Kidney (tissue), 14 donors: Measurements from ENCODE around the gene RAB43. TPM values are rescaled to one million over a fixed set of nuclear protein-coding genes. Genes with fewer than 3 reads are reported as not detected.
A peak's percentile ranks its signal among the peaks of the same experiment; 100 is the strongest.

Experiments
- DNase-seq, 5 donors: peaks; one replicate each; pipeline ENCODE4 v3.0.0-alpha.2; 2013 to 2020
- FAIRE-seq: peaks from 2 replicates; lab custom pipeline; 2012; peaks lifted over from hg19 to GRCh38; lab: Jason Lieb, UNC
- H3K27ac ChIP-seq, 2 donors: one replicate each; pipeline ENCODE4 v1.7.0; 2013; ENCODE audit warnings: low read depth in 2 of 2, low read length in 2 of 2, inconsistent platforms in 1 of 2
- H3K27me3 ChIP-seq: one replicate; pipeline ENCODE4 v1.7.1; 2013; ENCODE audit warnings: low read length, inconsistent platforms; ENCODE audit not compliant: control insufficient read depth, insufficient read depth
- H3K36me3 ChIP-seq, 3 donors: one replicate each; pipeline versions ENCODE4 v1.7.0 to v1.7.1; 2013; ENCODE audit warnings: low read length in 3 of 3, control low read depth in 1 of 3, inconsistent platforms in 1 of 3; ENCODE audit not compliant: insufficient read depth in 3 of 3, control insufficient read depth in 2 of 3
- H3K4me1 ChIP-seq, 3 donors: one replicate each; pipeline versions ENCODE4 v1.7.0 to v1.7.1; 2013; ENCODE audit warnings: low read length in 3 of 3, inconsistent platforms in 1 of 3, low read depth in 1 of 3; ENCODE audit not compliant: control insufficient read depth in 2 of 3, insufficient read depth in 2 of 3
- H3K4me3 ChIP-seq, 3 donors: one replicate each; pipeline versions ENCODE4 v1.7.0 to v1.8.1; 2013; ENCODE audit warnings: low read length in 3 of 3, control low read depth in 1 of 3, inconsistent platforms in 1 of 3
- H3K9ac ChIP-seq, 3 donors: one replicate each; pipeline versions ENCODE4 v1.7.0 to v1.7.1; 2013; ENCODE audit warnings: low read length in 3 of 3, control low read depth in 1 of 3, inconsistent platforms in 1 of 3
- H3K9me3 ChIP-seq, 3 donors: one replicate each; pipeline versions ENCODE4 v1.7.0 to v1.7.1; 2013; ENCODE audit warnings: low read length in 3 of 3, control low read depth in 1 of 3, inconsistent platforms in 1 of 3; ENCODE audit not compliant: control insufficient read depth in 2 of 3, insufficient read depth in 1 of 3
- CTCF ChIP-seq: IDR thresholded peaks from 3 replicates; pipeline ENCODE4 v1.5.1; 2012; ENCODE audit warnings: mild to moderate bottlenecking, moderate library complexity, borderline replicate concordance; ENCODE audit not compliant: insufficient read depth; ENCODE audit errors: extremely low read depth
- intact Hi-C: fragments of 100-400 bp; cut with DNase I; formaldehyde crosslinking; loops from one replicate; pipeline ENCODE4 v1.11.1; 2022
- polyA plus RNA-seq: library from polyadenylated mRNA; stranded (reverse); fragments of 350-450 nt; fragmentation: Illumina TruSeq; extraction: RNeasy Lipid Tissue Mini Kit (QIAGEN cat#74804); gene quantifications from one replicate; pipeline ENCODE4 v1.2.3, GENCODE V29; 2014; ENCODE audit warnings: low read depth, low replicate concordance; ENCODE audit not compliant: insufficient read depth
- total RNA-seq: library from RNA; stranded (reverse); fragmentation: NEBNext Ultra II Directional; extraction: Animal tissue kit (Norgen Biotek cat#: 25700); gene quantifications from one replicate; pipeline ENCODE4 v1.2.1, GENCODE V29; 2021
- donor health status: control.
- donor health status: control.
- donor health status: control.
- donor health status: control.
- donor health status: control.
- donor health status: DM: yes; HTN: yes; CAD: no.
- donor health status: Normal renal cell carcinoma (clear cell type).

RAB43 gene
- total and polyA plus RNA-seq, 2 donors from 2014 or later, result 5.5 to 27.6 TPM

- H3K4me3 ChIP-seq, result no peak overlapping the region
- FAIRE-seq, result no peak
- H3K36me3 ChIP-seq, result no peaks in the 10 kb centered on the region
- DNase-seq, result no peak
- intact Hi-C loops, result no loop called here
- peaks cover 0 to 15% (median 7%) of the 10 kb centered on the region in 3 donors for H3K4me1 ChIP-seq
- no peak overlapping the region for H3K9ac ChIP-seq
- H3K9me3 ChIP-seq, result peaks cover 0 to 3% (median 0%) of the 10 kb centered on the region in 3 donors
- no peak overlapping the region for H3K27ac ChIP-seq
- no peaks in the 10 kb centered on the region for H3K27me3 ChIP-seq
- TF ChIP-seq CTCF, result no peak
Observed at GRCh38 chr3:129050556-129051295, 70.9 kb downstream of the RAB43 start.

DNA sequence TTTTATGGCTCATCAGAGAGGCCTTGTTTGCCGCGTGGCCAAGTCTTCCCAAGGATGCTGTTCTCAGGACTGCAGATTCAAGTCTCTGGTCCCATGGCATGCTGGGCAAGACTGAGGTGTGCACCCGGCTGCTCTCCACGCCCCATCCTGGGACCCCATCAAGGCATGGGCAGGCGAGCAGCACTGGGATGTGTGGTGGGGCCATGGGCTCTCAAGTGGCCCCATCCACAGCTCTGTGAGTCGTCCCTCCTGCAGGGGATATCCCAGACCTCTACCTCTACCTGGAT lies 74.1 kb downstream of the RAB43 start:
- Histone ChIP-seq H3K4me3 (no peak overlapping the region), H3K9me3 (peaks cover 0 to 3% (median 0%) of the 10 kb centered on the region in 3 donors), H3K27me3 (no peaks in the 10 kb centered on the region), H3K36me3 (no peaks in the 10 kb centered on the region), H3K27ac (no peak overlapping the region), H3K9ac (no peak overlapping the region), H3K4me1 (peaks cover 0 to 9% (median 7%) of the 10 kb centered on the region in 3 donors)
- no peak for FAIRE-seq
- DNase-seq, result peak in 1 of 5 donors; percentile 29
- TF ChIP-seq CTCF, result no peak
- intact Hi-C loops, result no loop called here

- DNase-seq (no peak), FAIRE-seq (no peak)
- Histone ChIP-seq H3K9ac (no peak overlapping the region), H3K4me1 (peaks cover 0 to 5% (median 4%) of the 10 kb centered on the region in 3 donors), H3K27ac (no peak overlapping the region), H3K9me3 (peaks cover 0 to 3% (median 0%) of the 10 kb centered on the region in 3 donors), H3K27me3 (no peaks in the 10 kb centered on the region), H3K36me3 (no peaks in the 10 kb centered on the region), H3K4me3 (no peak overlapping the region)
- no peak for TF ChIP-seq CTCF
- intact Hi-C loops, result no loop called here
Observed at GRCh38 chr3:129046732-129047552, 74.7 kb downstream of the RAB43 start.
